WERI-Rb-1 (cell line): ENCODE measurements around the gene FNDC3B.

Experiments used
- DNase-seq: peaks from one replicate; pipeline ENCODE4 v3.0.0-alpha.2; 2020
- H3K27ac ChIP-seq: fragments of 250-450 bp; sonication (Bioruptor Pico); 2 replicates; pipeline ENCODE4 v1.5.1; 2020; ENCODE audit warnings: mild to moderate bottlenecking, moderate library complexity
- H3K27me3 ChIP-seq: fragments of 250-450 bp; sonication (Bioruptor Pico); 2 replicates; pipeline ENCODE4 v1.5.1; 2021; ENCODE audit warnings: mild to moderate bottlenecking, low read depth, moderate library complexity; ENCODE audit not compliant: insufficient read depth, severe bottlenecking
- H3K36me3 ChIP-seq: fragments of 250-450 bp; sonication (Bioruptor Pico); 2 replicates; pipeline ENCODE4 v1.5.1; 2020; ENCODE audit warnings: mild to moderate bottlenecking, moderate library complexity
- H3K4me3 ChIP-seq: 2 replicates; pipeline ENCODE4 v1.5.1; 2011; ENCODE audit warnings: low read depth, mild to moderate bottlenecking, control low read depth, low read length
- H3K9me3 ChIP-seq: fragments of 250-450 bp; sonication (Bioruptor Pico); 2 replicates; pipeline ENCODE4 v1.5.1; 2021; ENCODE audit warnings: mild to moderate bottlenecking, moderate library complexity; ENCODE audit not compliant: severe bottlenecking
- TF ChIP-seq, protein P1 (sequence below): IDR thresholded peaks from 2 replicates; pipeline ENCODE4 v1.5.1; 2011; ENCODE audit warnings: low read depth, mild to moderate bottlenecking, control low read depth, inconsistent platforms, low read length

The FNDC3B gene

DNA sequence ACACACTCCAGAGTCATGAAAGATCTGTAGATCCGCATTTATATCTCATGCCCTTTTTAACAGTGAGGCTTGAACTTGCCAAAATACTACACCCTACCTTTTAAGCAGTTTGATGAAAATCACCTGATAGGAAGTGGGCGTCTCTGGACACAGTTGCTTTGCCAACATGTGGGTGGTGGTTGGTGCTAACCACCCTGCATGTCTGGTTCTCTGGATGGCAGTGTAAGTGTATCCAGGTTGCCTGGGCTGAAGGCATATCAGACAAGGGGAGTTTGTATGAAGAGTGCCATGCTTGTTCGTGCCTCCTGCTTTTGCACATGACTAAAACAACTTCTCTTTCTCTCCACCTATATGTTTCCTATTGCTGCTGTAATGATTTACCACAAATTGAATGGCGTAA lies 249.3 kb downstream of the FNDC3B start:
- TF ChIP-seq, protein P1, sequence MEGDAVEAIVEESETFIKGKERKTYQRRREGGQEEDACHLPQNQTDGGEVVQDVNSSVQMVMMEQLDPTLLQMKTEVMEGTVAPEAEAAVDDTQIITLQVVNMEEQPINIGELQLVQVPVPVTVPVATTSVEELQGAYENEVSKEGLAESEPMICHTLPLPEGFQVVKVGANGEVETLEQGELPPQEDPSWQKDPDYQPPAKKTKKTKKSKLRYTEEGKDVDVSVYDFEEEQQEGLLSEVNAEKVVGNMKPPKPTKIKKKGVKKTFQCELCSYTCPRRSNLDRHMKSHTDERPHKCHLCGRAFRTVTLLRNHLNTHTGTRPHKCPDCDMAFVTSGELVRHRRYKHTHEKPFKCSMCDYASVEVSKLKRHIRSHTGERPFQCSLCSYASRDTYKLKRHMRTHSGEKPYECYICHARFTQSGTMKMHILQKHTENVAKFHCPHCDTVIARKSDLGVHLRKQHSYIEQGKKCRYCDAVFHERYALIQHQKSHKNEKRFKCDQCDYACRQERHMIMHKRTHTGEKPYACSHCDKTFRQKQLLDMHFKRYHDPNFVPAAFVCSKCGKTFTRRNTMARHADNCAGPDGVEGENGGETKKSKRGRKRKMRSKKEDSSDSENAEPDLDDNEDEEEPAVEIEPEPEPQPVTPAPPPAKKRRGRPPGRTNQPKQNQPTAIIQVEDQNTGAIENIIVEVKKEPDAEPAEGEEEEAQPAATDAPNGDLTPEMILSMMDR, result no peak
- peaks cover 6% of the 10 kb centered on the region for H3K36me3 ChIP-seq

DNA sequence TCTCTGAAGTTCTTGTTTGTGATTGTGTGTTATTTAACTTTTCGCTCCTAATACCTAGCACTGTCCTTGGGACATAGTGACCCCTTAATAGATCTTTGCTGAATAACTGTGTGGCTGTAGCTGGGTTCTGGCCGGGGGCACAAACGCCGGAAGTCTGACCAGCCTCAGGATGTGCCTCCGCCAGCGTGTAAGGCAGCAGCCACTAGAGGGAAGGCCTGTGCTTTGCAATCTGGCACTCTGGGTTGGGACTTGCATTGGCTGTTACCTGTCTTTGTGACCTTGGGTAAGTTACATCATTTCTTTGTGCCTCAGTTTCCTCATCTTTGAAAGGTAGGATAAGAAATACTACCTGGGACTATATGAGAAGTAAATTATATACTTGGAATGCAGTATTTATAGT lies 250.2 kb downstream of the FNDC3B start:
- no peak overlapping the region for H3K27ac ChIP-seq
- TF ChIP-seq, protein P1, result peak; percentile 75
- no peak overlapping the region for H3K4me3 ChIP-seq
- H3K9me3 ChIP-seq, result no peaks in the 10 kb centered on the region
- H3K36me3 ChIP-seq, result peaks cover 6% of the 10 kb centered on the region
- DNase-seq, result peak; percentile 25
- H3K27me3 ChIP-seq, result no peaks in the 10 kb centered on the region

More for the DNA sequence above, 249.3 kb downstream of the FNDC3B start:
- Histone ChIP-seq H3K27ac (no peak overlapping the region), H3K27me3 (no peaks in the 10 kb centered on the region), H3K9me3 (no peaks in the 10 kb centered on the region), H3K4me3 (no peak overlapping the region)
- DNase-seq, result no peak

DNA sequence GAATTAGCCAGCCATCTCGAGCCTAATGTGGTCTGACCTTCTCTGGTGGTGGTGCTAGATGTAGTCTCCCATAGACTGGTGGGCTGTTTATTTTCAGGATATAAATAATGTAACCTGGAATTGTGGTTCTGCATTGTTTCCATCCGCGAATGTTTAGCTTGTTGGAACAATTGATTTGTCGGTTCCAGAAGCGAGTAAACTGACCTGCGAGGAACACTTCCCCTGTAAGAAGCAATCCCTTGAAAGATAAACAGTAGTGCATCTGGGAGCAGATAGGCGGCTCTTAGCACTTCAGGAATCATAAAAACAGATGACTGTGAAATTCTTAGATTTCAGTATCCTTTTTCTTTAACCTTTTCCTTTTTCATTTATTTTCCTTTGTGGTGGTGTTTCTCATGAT lies 251.1 kb downstream of the FNDC3B start:
- DNase-seq, result no peak
- H3K4me3 ChIP-seq, result no peak overlapping the region
- peaks cover 6% of the 10 kb centered on the region for H3K36me3 ChIP-seq
- no peak overlapping the region for H3K27ac ChIP-seq
- TF ChIP-seq, protein P1, result no peak
- no peaks in the 10 kb centered on the region for H3K27me3 ChIP-seq
- H3K9me3 ChIP-seq, result no peaks in the 10 kb centered on the region

DNA sequence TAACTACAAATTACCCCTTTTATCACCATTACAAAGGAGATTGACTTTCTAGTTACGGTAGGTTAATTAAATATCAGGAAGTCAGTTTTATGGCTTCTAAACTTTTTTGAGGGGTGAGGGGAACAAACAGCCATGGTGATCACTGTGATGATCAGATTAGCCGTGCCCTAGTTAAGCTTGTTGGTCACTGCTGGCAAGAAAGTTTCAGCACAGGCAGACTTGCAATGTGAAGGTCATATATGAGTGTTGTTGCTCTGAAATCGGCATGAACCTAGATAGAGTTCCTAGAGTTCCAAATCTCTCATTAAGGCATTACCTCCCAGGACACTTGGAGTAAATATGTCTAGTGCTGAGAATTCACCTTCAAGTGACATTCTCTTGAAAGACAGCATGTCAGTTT lies 252.3 kb downstream of the FNDC3B start:
- Histone ChIP-seq H3K4me3 (no peak overlapping the region), H3K27me3 (no peaks in the 10 kb centered on the region), H3K36me3 (peaks cover 6% of the 10 kb centered on the region), H3K27ac (no peak overlapping the region), H3K9me3 (no peaks in the 10 kb centered on the region)
- TF ChIP-seq, protein P1, result no peak
- DNase-seq, result peak; percentile 15

DNA sequence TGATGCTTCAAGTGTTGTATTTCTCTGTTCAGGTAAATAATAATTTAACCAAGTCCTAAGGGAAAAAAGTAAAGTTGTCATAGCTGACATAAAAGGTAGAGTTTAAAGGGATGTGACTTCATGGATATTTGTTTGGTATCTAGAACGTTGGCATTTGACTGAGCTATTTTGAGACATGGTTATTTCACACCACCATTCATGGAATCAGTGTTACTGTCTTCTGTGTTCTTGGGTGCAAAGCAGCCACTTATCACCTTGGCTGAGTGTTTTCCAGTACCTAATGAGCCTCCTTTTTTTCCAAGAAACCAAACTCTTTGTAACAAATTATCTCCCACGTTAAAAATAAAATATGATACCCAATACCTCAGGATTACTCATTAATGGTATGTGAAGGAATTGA lies 253.0 kb downstream of the FNDC3B start:
- TF ChIP-seq, protein P1, result no peak
- no peak for DNase-seq
- H3K27ac ChIP-seq, result no peak overlapping the region
- no peaks in the 10 kb centered on the region for H3K9me3 ChIP-seq
- H3K4me3 ChIP-seq, result no peak overlapping the region
- peaks cover 6% of the 10 kb centered on the region for H3K36me3 ChIP-seq
- no peaks in the 10 kb centered on the region for H3K27me3 ChIP-seq

DNA sequence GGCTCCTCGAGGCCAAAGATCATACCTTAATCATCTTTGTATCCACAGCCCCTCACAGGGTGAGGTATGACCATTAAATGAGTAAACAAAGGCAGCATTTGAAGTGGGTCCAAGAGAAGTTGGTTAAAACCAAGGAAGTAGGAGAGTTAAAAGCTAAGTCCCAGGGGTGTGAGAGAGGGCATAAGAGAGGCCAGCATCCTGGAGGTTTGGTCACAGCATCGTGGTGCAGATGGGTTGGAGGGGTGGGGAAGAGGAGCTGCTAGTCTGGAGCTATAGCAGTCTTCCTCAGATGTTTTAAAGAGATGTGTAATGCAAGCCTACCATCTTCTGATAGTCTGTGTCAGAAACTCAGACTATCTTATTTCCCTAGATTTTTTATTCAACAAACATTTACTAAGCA lies 253.7 kb downstream of the FNDC3B start:
- TF ChIP-seq, protein P1, result no peak
- DNase-seq, result no peak
- H3K36me3 ChIP-seq, result peaks cover 6% of the 10 kb centered on the region
- H3K27ac ChIP-seq, result no peak overlapping the region
- no peaks in the 10 kb centered on the region for H3K27me3 ChIP-seq
- H3K4me3 ChIP-seq, result no peak overlapping the region
- no peaks in the 10 kb centered on the region for H3K9me3 ChIP-seq
